Small intestine (tissue), 7 donors: Measurements from ENCODE around the gene LY6G6F. TPM values are rescaled to one million over a fixed set of nuclear protein-coding genes. Genes with fewer than 3 reads are reported as not detected.
A peak's percentile ranks its signal among the peaks of the same experiment; 100 is the strongest.

Experiments used
- DNase-seq, 2 donors: peaks; one replicate each; pipeline versions ENCODE4 v3.0.0 to v3.0.0-alpha.2; 2013
- FAIRE-seq: peaks from 2 replicates; lab custom pipeline; 2012; peaks lifted over from hg19 to GRCh38; lab: Jason Lieb, UNC
- H3K27ac ChIP-seq, 3 donors: one replicate each; pipeline ENCODE4 v1.5.1; 2013; ENCODE audit warnings: low read length in 2 of 3, mild to moderate bottlenecking in 2 of 3, control low read depth in 1 of 3, inconsistent platforms in 1 of 3, low read depth in 1 of 3, moderate library complexity in 1 of 3
- H3K27me3 ChIP-seq, 3 donors: one replicate each; pipeline ENCODE4 v1.6.1; 2013; ENCODE audit warnings: low read length in 3 of 3, inconsistent platforms in 1 of 3; ENCODE audit not compliant: control insufficient read depth in 3 of 3, insufficient read depth in 3 of 3
- H3K36me3 ChIP-seq, 3 donors: one replicate each; pipeline ENCODE4 v1.6.1; 2013; ENCODE audit warnings: low read length in 3 of 3, inconsistent platforms in 1 of 3, low read depth in 1 of 3, mild to moderate bottlenecking in 1 of 3, moderate library complexity in 1 of 3; ENCODE audit not compliant: control insufficient read depth in 3 of 3, insufficient read depth in 2 of 3
- H3K4me1 ChIP-seq, 3 donors: one replicate each; pipeline ENCODE4 v1.6.1; 2013; ENCODE audit warnings: low read length in 2 of 3, inconsistent platforms in 1 of 3, low read depth in 1 of 3, mild to moderate bottlenecking in 1 of 3, moderate library complexity in 1 of 3; ENCODE audit not compliant: control insufficient read depth in 3 of 3, insufficient read depth in 2 of 3
- H3K4me3 ChIP-seq, 3 donors: one replicate each; pipeline ENCODE4 v1.5.1; 2013; ENCODE audit warnings: low read length in 3 of 3, control low read depth in 1 of 3, inconsistent platforms in 1 of 3, low read depth in 1 of 3, mild to moderate bottlenecking in 1 of 3, moderate library complexity in 1 of 3
- H3K9me3 ChIP-seq, 2 donors: one replicate each; pipeline ENCODE4 v1.6.1; 2013; ENCODE audit warnings: low read depth in 1 of 2, low read length in 1 of 2; ENCODE audit not compliant: control insufficient read depth in 2 of 2, insufficient read depth in 1 of 2
- WGBS, 3 donors: extraction: QIAGEN DNeasy Blood & Tissue Kit; methylation state at CpG; one replicate each; pipeline ENCODE4 v1.1.7; 2013; 5-methylcytosine and 5-hydroxymethylcytosine counted together
- polyA plus RNA-seq, 4 donors: library from polyadenylated mRNA; stranded (reverse) in 3 of 4; unstranded in 1 of 4; fragments of 200-250 nt in 3 of 4; fragments of 120-200 nt in 1 of 4; gene quantifications; one replicate each; pipeline versions ENCODE4 v1.2.1 to v1.2.3, GENCODE V29; 2013
- donor health status: healthy with polysubstance abuse.
- donor health status: control.
- donor health status: control.
- donor health status: Bipolar disorder and iron deficiency.
- donor health status: healthy.

Gene LY6G6F
- polyA plus RNA-seq, 4 donors: 0.12 TPM; not detected in 3

DNA sequence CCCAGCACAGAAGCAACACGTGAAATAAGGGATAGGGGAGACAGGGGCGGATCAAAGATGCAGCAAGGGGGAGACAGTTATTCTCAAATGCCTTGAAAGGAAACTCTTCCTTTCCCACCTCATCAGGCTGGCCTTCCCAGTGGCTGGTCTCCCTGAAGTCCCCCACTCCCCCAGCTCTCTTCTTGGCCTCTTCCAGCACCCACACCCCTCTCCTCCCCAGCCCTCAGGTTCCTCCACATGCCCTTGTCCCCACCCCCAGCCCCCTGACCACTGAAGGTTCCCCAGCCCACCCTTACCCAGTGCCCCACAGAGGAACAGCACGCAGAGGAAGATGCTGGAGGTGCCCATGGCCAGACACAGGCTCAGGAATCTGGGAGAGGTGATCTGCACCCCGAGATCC lies 6.8 kb downstream of the LY6G6F start:
- 62 to 71% (median 64%) methylated on average over 4 of the region's 4 CpGs for WGBS, 3 donors
- no peak overlapping the region for H3K4me3 ChIP-seq
- peak overlapping the region in 1 of 3 donors; percentile 51 for H3K27ac ChIP-seq
- DNase-seq (no peak), FAIRE-seq (no peak)
- peaks cover 0 to 30% (median 4%) of the 10 kb centered on the region in 3 donors for H3K4me1 ChIP-seq
- peaks cover 0 to 4% (median 0%) of the 10 kb centered on the region in 3 donors for H3K36me3 ChIP-seq
- H3K27me3 ChIP-seq: no peaks in the 10 kb centered on the region
- no peaks in the 10 kb centered on the region for H3K9me3 ChIP-seq

- Histone ChIP-seq H3K27me3 (no peaks in the 10 kb centered on the region), H3K4me3 (no peak overlapping the region), H3K4me1 (peaks cover 0 to 37% (median 4%) of the 10 kb centered on the region in 3 donors), H3K36me3 (peaks cover 0 to 4% (median 0%) of the 10 kb centered on the region in 3 donors), H3K9me3 (no peaks in the 10 kb centered on the region), H3K27ac (peak overlapping the region in 1 of 3 donors; percentile 51)
- FAIRE-seq (no peak), DNase-seq (peak in 1 of 2 donors; percentile 65)
- 11 to 33% (median 18%) methylated on average over 5 of the region's 5 CpGs for WGBS, 3 donors
These were observed 7.5 kb downstream of the LY6G6F start for GRCh38 chr6:31713991-31714684.

- WGBS, 3 donors: 77 to 92% (median 87%) methylated on average over 12 to 16 of the region's 16 CpGs
- Histone ChIP-seq H3K27ac (peak within 1 kb of the TSS in 1 of 3 donors; percentile 51), H3K36me3 (no peaks in the 10 kb centered on the region), H3K27me3 (no peaks in the 10 kb centered on the region), H3K4me1 (peaks cover 0 to 37% (median 4%) of the 10 kb centered on the region in 3 donors), H3K9me3 (no peaks in the 10 kb centered on the region), H3K4me3 (no peak within 1 kb of the TSS)
- DNase-seq (no peak), FAIRE-seq (no peak)
These were observed 8.6 kb downstream of the LY6G6F start, which contains the start of gene LY6G6D for GRCh38 chr6:31715022-31715958. LY6G6D (plus strand) TSS chr6:31715348; CDS start chr6:31715356, 8 bp downstream.

DNA sequence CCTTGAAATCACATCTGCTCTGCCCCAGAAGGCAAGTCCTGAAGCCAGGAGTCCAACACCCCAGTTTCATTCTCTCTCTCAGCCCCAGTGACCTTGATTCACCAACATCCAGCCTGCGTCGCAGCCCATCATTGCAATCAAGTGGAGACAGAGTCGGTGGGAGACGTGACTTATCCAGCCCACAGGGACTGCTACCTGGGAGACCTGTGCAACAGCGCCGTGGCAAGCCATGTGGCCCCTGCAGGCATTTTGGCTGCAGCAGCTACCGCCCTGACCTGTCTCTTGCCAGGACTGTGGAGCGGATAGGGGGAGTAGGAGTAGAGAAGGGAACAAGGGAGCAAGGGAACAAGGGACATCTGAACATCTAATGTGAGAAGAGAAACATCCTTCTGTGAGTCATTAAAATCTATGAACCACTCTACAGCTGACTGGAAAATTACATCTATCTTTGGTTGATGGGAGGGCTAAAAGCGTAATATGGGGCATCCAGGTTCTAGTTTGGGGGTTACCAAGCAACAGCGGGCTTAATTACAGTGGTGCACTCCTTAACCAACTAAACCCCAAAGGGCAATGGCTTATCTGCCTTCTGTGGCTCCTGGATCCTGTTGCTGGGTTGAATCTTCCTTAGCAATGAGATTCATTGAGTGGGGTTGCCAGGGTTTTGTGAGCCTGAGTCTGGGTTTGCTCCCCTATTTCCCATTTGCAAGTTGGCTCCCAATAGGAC lies 11.0 kb downstream of the LY6G6F start:
- no peak overlapping the region for H3K27ac ChIP-seq
- 75 to 87% (median 80%) methylated on average over 10 of the region's 10 CpGs for WGBS, 3 donors
- FAIRE-seq (no peak), DNase-seq (no peak)
- no peaks in the 10 kb centered on the region for H3K9me3 ChIP-seq
- no peaks in the 10 kb centered on the region for H3K27me3 ChIP-seq
- H3K4me3 ChIP-seq: no peak overlapping the region
- H3K4me1 ChIP-seq: peaks cover 0 to 30% (median 0%) of the 10 kb centered on the region in 3 donors
- H3K36me3 ChIP-seq: no peaks in the 10 kb centered on the region

- Histone ChIP-seq H3K4me1 (peaks cover 0 to 30% (median 0%) of the 10 kb centered on the region in 3 donors), H3K36me3 (peaks cover 0 to under 1% (median 0%) of the 10 kb centered on the region in 3 donors), H3K27ac (no peak overlapping the region), H3K9me3 (no peaks in the 10 kb centered on the region), H3K27me3 (no peaks in the 10 kb centered on the region), H3K4me3 (no peak overlapping the region)
- 6 to 64% (median 44%) methylated on average over 1 of the region's 1 CpG for WGBS, 3 donors
- DNase-seq: peak; percentile 69 to 72
- no peak for FAIRE-seq
These were observed 11.6 kb downstream of the LY6G6F start for GRCh38 chr6:31718265-31718664.

DNA sequence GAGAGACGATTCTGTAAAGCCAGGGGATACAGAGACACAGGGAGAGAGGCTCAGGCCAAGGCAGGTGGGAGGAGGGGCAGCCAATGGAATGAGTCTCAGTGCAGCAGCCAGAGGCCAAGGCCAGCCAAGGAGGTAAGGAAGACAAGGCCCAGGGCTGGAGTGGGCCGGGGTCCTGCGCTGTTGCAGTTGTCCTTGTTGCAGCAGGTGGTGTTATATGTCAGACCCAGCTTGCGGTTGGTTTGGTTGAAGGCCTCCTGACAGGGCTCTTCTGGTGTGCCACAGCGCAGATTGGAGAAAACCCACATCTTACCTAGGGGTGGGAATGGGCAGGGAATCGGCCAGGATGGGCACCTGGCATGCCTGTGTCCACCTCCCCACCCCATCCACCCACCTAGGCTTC lies 12.3 kb downstream of the LY6G6F start:
- Histone ChIP-seq H3K36me3 (peaks cover 0 to 4% (median 0%) of the 10 kb centered on the region in 3 donors), H3K4me1 (peaks cover 0 to 22% (median 0%) of the 10 kb centered on the region in 3 donors), H3K9me3 (no peaks in the 10 kb centered on the region), H3K4me3 (no peak overlapping the region), H3K27me3 (no peaks in the 10 kb centered on the region), H3K27ac (no peak overlapping the region)
- no peak for DNase-seq
- FAIRE-seq: no peak
- WGBS, 3 donors: 71 to 83% (median 78%) methylated on average over 6 of the region's 6 CpGs

DNA sequence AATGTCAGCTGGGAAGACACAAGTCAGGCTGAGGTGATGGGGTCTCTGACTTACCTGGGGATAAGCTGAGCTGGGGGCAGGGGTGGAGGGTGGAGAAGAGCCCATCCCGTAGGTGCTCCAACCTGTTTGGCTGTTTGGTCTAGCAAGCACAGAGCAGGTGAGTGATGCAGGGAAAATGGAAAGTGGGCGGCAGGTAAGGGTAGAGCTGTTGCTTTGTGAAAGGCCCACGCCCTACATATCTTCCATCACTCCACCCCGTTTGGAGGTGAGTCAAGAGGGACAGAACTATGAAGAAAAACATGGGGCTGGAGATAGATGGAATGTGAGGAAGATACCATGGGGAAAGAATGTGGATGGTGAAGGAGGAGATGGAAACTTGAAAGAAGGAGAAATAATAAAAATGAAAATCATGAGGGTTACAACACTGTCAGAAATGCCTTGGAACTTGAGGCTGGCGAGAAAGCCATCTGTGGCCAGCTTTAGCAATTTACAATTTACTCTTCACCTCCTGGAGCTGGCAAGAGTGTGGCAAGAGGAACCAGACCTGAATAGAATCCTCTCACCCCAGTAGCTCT lies 13.6 kb downstream of the LY6G6F start:
- no peak overlapping the region for H3K4me3 ChIP-seq
- no peaks in the 10 kb centered on the region for H3K9me3 ChIP-seq
- peaks cover 0 to 13% (median 0%) of the 10 kb centered on the region in 3 donors for H3K4me1 ChIP-seq
- peaks cover 0 to 14% (median 0%) of the 10 kb centered on the region in 3 donors for H3K36me3 ChIP-seq
- no peaks in the 10 kb centered on the region for H3K27me3 ChIP-seq
- DNase-seq (no peak), FAIRE-seq (no peak)
- H3K27ac ChIP-seq: no peak overlapping the region
- 63 to 78% (median 72%) methylated on average over 5 of the region's 5 CpGs for WGBS, 3 donors
